HG03469 (cell line): ENCODE data around the gene PLBD1.

Experiments
- ATAC-seq: cut with Tn5 transposase; IDR thresholded peaks from one replicate; pipeline ENCODE4 v1.9.1; 2021; ENCODE audit warnings: mild to moderate bottlenecking, moderate library complexity, moderate number of reproducible peaks; ENCODE audit not compliant: unreplicated experiment

Gene PLBD1

DNA sequence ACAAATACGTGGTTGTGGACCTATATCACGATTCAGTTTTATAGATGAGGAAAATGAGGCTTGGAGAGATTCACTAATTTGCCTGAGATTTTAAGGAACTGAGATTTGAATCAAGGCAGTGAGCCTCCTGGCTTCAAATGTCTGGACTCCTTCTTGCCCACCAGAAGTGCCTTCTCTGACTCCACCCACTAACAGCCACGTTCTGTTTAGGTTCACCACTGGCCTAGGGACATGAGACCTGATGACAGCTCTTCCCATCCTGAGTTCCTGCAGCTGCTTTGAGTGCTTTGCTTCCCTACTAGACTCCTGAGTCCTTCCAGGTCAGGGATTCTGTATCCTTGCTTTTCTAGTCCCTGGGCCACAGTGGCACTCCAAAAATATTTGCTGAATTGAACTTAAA lies 57.1 kb downstream of the PLBD1 start:
- ATAC-seq = no peak

DNA sequence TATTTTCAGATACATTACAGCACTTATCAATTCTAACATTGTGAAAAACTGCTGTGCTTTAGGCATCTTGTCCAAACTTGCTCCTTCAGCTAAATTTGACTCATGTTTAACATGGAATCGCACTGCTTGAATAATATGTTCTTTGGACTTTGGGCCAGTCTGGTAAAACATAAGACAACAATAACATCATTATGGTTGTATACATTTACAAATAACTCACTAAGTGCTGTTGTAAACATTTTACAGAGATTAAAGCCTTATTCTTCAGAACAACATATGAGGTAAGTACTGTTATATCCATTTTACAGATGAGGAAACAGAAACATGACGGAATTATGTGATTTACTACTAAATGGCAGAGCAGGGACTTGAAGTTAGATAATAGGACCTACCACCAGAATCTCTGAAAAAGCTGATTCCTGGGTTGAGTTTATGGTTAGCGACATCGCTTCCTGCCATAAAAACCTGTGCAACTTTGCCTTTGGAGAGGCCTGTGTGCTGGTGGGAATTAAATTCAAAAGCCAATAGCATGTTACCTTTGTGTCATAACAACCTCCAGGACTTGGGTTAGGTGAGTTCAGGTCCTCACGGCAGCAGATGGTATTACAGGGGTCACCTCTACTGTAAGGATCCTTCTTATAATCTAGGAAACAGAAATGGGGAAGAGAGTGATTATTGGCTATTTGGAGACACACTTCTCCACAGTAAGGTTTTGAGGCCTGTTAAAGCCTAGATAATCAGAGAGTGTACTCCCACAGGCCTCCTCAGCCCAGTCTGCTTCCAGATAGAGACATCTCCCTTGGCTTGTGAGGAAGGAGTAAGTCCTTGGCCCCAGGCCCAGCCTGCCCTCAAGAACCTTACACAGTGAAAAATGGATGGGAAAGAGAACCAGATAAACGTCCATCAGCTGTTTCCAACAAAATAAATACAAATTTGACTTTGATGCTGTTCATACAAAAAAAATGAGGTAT lies 61.8 kb downstream of the PLBD1 start:
- ATAC-seq = no peak

- ATAC-seq = no peak
These were observed 72.4 kb downstream of the PLBD1 start for GRCh38 chr12:14495326-14495725.

- no peak for ATAC-seq
These were observed 84.8 kb downstream of the PLBD1 start for GRCh38 chr12:14482886-14483285.

GRCh38 chr12:14482361-14482760 lies 85.3 kb downstream of the PLBD1 start:
- ATAC-seq = no peak

DNA sequence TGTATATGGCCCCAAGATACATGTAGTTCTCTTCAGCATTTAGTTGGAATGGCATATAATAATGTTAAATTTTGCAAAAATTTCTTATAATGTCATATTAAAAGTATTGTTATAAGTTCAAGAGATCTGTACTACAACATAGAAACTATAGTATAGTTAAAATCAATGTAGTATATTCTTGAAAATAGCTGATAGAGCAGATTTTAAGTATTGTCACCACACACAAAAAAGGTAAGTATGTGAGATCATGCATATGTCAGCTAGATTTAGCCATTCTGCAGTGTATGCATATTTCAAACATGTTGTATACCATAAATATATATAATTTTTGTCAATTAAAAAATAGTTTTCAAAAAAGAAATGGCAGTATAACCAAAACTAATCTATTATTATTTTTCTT lies 86.5 kb downstream of the PLBD1 start:
- no peak for ATAC-seq

GRCh38 chr12:14479004-14479403 lies 88.7 kb downstream of the PLBD1 start:
- no peak for ATAC-seq

- no peak for ATAC-seq
These were observed 93.9 kb downstream of the PLBD1 start for GRCh38 chr12:14473707-14474287.

DNA sequence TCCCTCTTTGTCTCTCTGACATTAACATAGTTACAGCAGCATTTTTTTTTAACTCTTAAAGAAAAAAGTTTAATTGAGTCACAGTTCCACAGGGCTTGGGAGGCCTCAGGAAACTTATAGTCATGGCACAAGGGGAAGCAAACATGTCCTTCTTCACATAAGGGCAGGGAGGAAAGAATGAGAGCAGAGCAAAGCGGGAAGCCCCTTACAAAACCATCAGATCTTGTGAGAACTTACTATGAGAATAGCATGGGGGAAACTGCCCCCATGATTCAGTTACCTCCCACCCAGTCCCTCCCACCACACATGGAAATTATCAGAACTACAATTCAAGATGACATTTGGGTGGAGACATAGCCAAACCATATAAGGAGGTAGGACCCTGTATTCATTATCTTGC lies 96.2 kb downstream of the PLBD1 start:
- no peak for ATAC-seq

GRCh38 chr12:14460212-14460841 lies 107.4 kb downstream of the PLBD1 start:
- no peak for ATAC-seq

DNA sequence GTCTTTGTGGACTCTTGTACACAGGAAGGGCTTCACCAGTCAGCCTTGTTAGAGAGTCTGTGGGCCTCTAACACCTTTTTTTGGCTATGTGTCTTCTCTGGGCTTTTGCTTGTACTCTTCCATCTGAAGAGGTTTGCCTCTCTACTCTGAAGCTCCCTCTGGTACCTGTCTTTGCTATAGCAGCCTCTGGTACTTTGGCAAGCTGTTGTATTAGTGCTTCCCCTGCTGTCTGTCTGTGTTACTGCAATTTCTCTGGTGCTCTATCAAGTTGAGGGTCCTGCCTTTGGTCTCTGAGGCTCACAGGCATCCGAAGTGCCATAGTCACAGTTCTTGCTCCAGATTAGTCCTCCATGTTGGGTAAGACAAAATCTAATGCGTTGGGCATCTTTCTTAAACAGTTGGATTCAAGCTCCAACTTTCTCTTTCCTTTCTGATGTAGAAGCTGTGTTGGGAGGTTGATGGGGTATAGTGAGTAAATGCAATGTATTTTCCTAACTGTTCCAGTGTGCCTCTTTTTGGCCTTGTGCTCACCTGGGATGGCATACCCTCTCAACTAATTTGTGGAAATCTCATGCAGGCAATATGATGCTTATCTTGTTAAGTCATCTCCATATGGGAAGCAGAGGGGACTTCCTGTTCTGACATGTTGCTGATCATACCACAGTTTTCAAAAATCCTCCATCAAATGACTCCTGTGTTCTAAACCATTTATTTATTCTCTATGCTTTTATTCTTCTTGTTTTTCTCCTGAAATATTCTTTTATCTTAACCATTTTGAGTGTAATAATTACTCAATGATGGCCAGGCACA lies 113.4 kb downstream of the PLBD1 start:
- ATAC-seq = peak; percentile 70
